ENCODE measurements around the gene SPIN2B. TPM values are rescaled to one million over a fixed set of nuclear protein-coding genes. Genes with fewer than 3 reads are reported as not detected.

SPIN2B gene
- total and polyA plus RNA-seq, 4 donors, result 4.5 to 13.3 (median 8.0) TPM

DNA sequence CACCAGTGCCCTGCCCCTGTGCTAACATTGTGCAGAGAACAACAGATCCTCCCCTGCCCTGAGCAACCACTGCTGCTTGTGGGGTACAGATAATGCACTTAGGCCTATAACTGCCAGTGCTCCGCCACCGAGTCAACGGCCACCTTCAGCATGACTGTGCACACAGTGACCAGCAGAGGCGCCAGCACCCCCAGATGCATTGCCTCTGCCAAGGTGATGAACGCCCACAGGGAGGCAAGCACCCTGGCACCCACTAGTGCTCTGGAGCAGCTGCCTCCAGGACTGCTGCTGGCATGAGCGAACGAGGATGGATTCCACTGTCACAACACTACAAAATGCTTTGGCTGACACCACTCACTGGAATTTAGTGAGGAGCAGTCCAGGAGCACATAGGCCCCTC is 38.2 kb downstream of the SPIN2B start:
- Histone ChIP-seq H3K4me3 (no peak overlapping the region), H3K9me3 (ENCODE audit: control insufficient read depth in 4 of 4, insufficient read depth in 3 of 4, low read length in 3 of 4) (peaks cover 0 to 15% (median 2%) of the 10 kb centered on the region in 4 donors), H3K27ac (ENCODE audit: low read depth in 1 of 2, low read length in 1 of 2) (no peak overlapping the region), H3K36me3 (ENCODE audit: control insufficient read depth in 4 of 4, insufficient read depth in 4 of 4, low read length in 4 of 4) (peaks cover 0 to 3% (median 0%) of the 10 kb centered on the region in 4 donors), H3K9ac (ENCODE audit: insufficient read depth in 1 of 2, low read length in 2 of 2) (no peak overlapping the region), H3K27me3 (ENCODE audit: control insufficient read depth in 3 of 3, insufficient read depth in 3 of 3, low read length in 2 of 3) (no peaks in the 10 kb centered on the region), H3K4me1 (ENCODE audit: control insufficient read depth in 5 of 5, insufficient read depth in 5 of 5, low read length in 5 of 5) (no peaks in the 10 kb centered on the region)
- TF ChIP-seq, protein P1, sequence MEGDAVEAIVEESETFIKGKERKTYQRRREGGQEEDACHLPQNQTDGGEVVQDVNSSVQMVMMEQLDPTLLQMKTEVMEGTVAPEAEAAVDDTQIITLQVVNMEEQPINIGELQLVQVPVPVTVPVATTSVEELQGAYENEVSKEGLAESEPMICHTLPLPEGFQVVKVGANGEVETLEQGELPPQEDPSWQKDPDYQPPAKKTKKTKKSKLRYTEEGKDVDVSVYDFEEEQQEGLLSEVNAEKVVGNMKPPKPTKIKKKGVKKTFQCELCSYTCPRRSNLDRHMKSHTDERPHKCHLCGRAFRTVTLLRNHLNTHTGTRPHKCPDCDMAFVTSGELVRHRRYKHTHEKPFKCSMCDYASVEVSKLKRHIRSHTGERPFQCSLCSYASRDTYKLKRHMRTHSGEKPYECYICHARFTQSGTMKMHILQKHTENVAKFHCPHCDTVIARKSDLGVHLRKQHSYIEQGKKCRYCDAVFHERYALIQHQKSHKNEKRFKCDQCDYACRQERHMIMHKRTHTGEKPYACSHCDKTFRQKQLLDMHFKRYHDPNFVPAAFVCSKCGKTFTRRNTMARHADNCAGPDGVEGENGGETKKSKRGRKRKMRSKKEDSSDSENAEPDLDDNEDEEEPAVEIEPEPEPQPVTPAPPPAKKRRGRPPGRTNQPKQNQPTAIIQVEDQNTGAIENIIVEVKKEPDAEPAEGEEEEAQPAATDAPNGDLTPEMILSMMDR (IDR thresholded peaks at IDR 0.05; ENCODE audit: control extremely low read depth, extremely low read depth), result no peak
- 80 to 88% methylated on average over 7 of the region's 7 CpGs for WGBS, 2 donors
- ATAC-seq (ENCODE audit: insufficient read depth, low FRiP score) (no peak), DNase-seq (no peak)

- 60 to 79% methylated on average over 4 of the region's 4 CpGs for WGBS, 2 donors
- Histone ChIP-seq H3K27me3 (ENCODE audit: control insufficient read depth in 3 of 3, insufficient read depth in 3 of 3, low read length in 2 of 3) (peaks cover 0 to 6% (median 0%) of the 10 kb centered on the region in 3 donors), H3K4me3 (no peak overlapping the region), H3K36me3 (ENCODE audit: control insufficient read depth in 4 of 4, insufficient read depth in 4 of 4, low read length in 4 of 4) (no peaks in the 10 kb centered on the region), H3K27ac (ENCODE audit: low read depth in 1 of 2, low read length in 1 of 2) (no peak overlapping the region), H3K4me1 (ENCODE audit: control insufficient read depth in 5 of 5, insufficient read depth in 5 of 5, low read length in 5 of 5) (no peaks in the 10 kb centered on the region), H3K9me3 (ENCODE audit: control insufficient read depth in 4 of 4, insufficient read depth in 3 of 4, low read length in 3 of 4) (no peaks in the 10 kb centered on the region), H3K9ac (ENCODE audit: insufficient read depth in 1 of 2, low read length in 2 of 2) (no peak overlapping the region)
- ATAC-seq (ENCODE audit: insufficient read depth, low FRiP score), result no peak
- TF ChIP-seq, protein P1 (IDR thresholded peaks at IDR 0.05; ENCODE audit: control extremely low read depth, extremely low read depth), result no peak
- peak in 1 of 3 donors; percentile 1 for DNase-seq
Measured at GRCh38 chrX:57074458-57074857, 46.9 kb downstream of the SPIN2B start.

GRCh38 chrX:57070185-57070984 is 51.0 kb downstream of the SPIN2B start:
- 67 to 74% methylated on average over 27 to 32 of the region's 32 CpGs for WGBS, 2 donors
- peak in 1 of 3 donors; percentile 1 for DNase-seq
- Histone ChIP-seq H3K36me3 (ENCODE audit: control insufficient read depth in 4 of 4, insufficient read depth in 4 of 4, low read length in 4 of 4) (no peaks in the 10 kb centered on the region), H3K4me3 (no peak overlapping the region), H3K4me1 (ENCODE audit: control insufficient read depth in 5 of 5, insufficient read depth in 5 of 5, low read length in 5 of 5) (no peaks in the 10 kb centered on the region), H3K27ac (ENCODE audit: low read depth in 1 of 2, low read length in 1 of 2) (no peak overlapping the region), H3K9me3 (ENCODE audit: control insufficient read depth in 4 of 4, insufficient read depth in 3 of 4, low read length in 3 of 4) (no peaks in the 10 kb centered on the region), H3K27me3 (ENCODE audit: control insufficient read depth in 3 of 3, insufficient read depth in 3 of 3, low read length in 2 of 3) (peaks cover 0 to 12% (median 5%) of the 10 kb centered on the region in 3 donors), H3K9ac (ENCODE audit: insufficient read depth in 1 of 2, low read length in 2 of 2) (no peak overlapping the region)
- no peak for ATAC-seq (ENCODE audit: insufficient read depth, low FRiP score)
- TF ChIP-seq, protein P1 (IDR thresholded peaks at IDR 0.05; ENCODE audit: control extremely low read depth, extremely low read depth), result no peak

Other genes with a start within 250 kb of the SPIN2B start
- gene SPIN3, start 126.0 kb downstream of the SPIN2B start, total RNA-seq, result 10 to 100 TPM; 12.2 to 18.5 TPM
- 1 to 10 TPM; 3.5 to 5.1 TPM for gene SPIN3, start 126.0 kb downstream of the SPIN2B start, polyA plus RNA-seq
- gene SPIN2A, start 15.8 kb upstream of the SPIN2B start, total RNA-seq, result under 1 TPM; 0.77 to 0.80 TPM
- gene SPIN2A, start 15.8 kb upstream of the SPIN2B start, polyA plus RNA-seq, result under 1 TPM; 0.25 to 0.63 TPM
- 10 to 100 TPM in 1 of 2 donors, 1 to 10 TPM in 1; 7.3 to 16.0 TPM for gene FAAH2, start 165.2 kb upstream of the SPIN2B start, total RNA-seq
- gene FAAH2, start 165.2 kb upstream of the SPIN2B start, polyA plus RNA-seq, result 1 to 10 TPM; 8.0 to 8.1 TPM